HG02798 (cell line): Measurements from ENCODE around the gene HOXA5.

Experiments used
- ATAC-seq: cut with Tn5 transposase; IDR thresholded peaks from one replicate; pipeline ENCODE4 v1.9.1; 2021; ENCODE audit warnings: mild to moderate bottlenecking; ENCODE audit not compliant: unreplicated experiment, poor library complexity

HOXA5 gene

DNA sequence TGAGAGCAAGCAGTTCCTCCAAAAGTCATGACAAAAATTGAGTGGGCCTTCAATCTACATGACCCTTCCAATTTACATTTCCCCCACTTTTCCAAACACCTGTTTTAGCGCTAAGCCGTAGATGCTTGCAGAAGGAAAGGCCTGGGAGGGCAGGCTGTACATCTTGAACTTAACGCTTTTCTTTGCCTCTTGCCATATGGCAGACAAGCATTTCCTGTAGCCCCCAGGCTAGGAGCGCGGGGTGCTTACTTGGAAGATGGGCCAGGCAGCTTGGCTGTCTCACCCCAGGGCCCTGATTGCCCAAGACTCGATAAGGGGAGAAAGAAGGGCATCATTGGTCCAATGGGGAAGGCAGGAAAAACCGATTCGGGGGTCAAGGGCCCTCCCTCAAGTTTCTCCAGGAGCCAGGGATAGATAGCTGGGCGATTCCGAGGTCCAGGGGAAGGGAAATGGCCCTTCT is 28.9 kb upstream of the HOXA5 start:
- no peak for ATAC-seq

DNA sequence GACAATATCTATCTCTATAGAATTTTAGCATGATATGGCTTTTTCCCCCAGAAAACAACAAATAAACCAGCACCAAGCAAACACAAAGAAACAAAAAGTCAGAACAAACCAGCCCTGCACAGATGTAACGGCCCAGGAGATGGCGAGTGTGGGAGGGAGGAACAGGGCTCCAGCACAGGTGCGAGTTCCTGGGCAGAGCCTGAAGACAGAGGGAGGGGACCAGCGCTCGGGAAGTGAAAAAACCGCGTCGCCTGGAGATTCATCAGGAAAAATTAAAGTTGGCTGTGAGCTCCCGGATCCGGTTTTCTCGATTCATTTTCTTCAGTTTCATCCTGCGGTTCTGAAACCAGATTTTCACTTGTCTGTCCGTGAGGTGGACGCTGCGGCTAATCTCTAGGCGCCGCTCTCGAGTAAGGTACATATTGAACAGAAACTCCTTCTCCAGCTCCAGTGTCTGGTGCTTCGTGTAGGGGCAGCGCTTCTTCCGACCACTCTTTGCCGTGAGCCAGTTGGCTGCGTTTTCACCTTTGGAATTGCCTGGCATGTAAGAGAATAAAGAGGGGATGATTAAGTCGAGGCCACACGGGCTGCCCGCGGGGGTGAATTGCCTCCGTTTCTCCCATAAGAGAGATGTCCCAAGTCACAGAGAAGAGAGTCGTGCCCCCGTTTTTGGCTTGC is 28.3 kb upstream of the HOXA5 start:
- no peak for ATAC-seq

DNA sequence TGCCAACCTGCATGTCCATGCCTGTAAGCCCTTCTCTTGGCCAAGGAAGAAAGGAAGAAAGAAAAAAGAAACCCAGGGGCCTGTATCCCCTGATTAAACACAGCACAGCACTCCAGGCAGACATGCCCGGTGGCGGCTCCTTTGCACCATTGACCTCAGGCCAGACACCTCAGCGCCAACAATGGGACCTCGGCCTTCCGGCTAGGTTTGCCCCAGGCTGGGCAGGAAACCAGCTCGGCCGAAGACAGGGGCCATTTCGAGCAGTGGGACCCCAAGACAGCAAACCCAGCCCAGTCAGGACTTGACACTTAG is 27.8 kb upstream of the HOXA5 start:
- no peak for ATAC-seq

DNA sequence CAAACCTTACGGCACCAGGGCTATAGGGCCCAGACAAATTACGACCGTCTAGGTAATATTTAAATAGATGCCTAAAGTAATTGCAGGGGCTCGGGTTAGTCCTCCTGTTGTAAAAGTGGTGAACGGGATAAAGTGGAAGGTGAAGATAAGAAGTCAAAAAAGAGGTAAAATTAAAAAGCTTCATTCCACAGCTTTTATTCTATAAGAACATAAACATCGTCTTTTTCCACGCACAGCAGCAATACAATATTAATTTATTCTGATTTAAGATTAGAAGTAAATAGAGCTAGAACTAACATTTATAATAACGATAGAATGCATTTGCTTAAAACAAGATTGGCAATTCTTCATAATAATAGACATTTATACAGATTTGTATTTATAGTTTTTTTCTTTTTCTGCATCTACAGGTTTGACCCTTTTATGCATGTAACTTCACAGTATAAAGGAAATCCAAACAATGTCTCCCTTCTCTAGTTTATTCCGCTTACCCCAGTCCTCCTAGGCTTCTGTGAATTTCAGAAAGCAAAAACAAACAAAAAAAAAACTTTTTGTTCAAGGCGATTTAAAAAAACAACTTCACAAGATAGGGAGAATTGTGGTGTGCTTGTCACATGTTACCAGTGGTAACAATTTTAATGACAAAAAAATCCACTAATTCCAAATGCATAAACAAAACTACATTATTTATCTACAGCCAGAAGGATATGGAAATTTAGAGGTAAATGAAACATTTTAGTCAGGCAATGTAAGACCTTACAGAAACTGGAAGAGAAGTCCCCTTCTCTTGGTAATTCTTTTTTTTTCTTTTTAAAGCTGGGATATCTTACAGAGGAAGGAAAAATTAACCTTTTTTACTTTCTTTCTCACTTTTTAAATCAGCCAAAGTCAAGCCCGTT is 27.2 kb upstream of the HOXA5 start:
- no peak for ATAC-seq

DNA sequence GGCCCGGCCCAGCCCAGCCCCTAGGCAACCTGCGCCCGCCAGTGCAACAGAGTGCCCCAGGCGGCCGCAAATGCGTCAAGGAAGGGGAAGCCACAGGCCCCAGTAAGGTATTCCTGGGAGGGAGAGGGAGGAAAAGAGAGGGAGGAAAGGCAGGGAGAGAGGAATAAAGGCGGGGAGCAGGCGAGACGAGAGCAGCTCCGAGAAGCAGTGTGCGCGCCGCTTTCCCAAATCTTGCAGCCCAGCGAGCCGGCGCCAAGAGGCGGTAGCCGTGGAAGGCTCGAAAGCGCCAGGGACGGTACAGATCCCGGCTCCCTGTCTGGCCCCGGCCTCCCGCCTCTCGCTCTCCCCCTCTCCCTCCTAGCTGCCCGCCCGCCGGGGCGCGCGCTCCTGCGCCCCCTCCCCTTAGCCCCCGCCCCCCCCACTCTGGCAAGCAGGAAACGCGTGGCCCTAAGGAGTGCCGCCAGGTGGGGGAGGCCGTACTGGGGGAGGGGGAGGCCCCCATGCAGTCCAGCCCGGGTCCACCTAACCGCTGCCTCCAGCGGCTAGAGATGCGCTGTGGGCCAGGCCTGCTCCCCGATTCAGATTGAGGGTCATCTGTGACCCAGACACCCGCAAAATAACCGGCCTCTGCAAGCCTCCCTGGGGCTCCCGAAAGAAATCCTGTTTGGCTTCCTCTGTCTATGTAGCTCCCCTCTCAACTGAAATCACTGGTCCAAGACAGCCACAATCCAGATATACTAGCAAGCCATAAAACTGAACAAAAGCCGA is 26.4 kb upstream of the HOXA5 start:
- no peak for ATAC-seq

DNA sequence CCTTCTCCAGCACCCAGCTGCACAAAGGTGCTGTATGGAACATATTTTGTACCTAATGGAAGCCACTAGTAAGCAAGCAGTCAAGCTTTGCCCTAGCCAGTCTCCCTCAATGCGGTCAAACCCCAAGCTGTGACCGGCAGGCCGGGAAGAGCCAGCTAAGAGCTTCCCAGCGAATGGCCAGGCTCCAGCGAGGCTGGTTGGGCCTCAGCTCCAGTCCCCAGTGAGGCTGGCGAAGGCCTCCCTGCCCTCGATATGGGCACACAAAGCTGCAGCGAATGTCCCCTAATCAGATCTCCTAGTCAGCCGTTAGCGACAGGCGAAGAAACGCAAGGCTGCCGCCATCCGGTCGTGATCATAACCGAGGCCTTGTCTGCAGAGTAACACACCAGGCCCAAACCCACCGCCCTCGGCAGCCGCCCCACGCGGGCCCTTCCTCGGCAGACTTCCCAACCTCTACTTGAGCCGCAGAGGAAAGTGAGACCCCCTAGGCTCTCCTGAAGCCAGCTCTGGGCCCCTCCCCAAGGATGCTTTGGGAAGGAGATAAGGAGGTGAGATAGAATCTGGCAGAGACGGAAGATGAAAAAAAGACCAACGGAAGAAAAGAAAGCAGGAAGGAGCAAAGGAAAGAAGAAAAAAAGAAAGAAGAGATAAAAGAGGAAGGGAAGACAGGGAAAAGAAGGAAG is 24.9 kb upstream of the HOXA5 start:
- ATAC-seq: no peak

DNA sequence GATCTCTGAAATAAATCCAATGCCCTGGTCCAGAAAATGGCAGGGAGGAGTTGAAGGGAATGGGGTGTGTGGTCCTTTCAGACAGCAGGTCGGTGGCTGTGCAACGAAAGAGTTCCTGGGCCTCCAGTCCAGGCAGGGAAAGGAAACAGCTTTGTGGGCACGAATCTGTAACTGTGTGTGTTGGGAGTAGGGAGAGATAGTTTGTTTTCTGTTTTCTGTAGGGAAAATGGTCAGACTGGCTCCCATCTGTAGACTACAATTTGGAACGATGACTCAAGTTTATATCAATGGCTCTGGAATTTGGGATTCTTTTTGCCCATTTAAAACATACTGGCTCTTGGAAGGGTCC is 24.4 kb upstream of the HOXA5 start:
- ATAC-seq: no peak

DNA sequence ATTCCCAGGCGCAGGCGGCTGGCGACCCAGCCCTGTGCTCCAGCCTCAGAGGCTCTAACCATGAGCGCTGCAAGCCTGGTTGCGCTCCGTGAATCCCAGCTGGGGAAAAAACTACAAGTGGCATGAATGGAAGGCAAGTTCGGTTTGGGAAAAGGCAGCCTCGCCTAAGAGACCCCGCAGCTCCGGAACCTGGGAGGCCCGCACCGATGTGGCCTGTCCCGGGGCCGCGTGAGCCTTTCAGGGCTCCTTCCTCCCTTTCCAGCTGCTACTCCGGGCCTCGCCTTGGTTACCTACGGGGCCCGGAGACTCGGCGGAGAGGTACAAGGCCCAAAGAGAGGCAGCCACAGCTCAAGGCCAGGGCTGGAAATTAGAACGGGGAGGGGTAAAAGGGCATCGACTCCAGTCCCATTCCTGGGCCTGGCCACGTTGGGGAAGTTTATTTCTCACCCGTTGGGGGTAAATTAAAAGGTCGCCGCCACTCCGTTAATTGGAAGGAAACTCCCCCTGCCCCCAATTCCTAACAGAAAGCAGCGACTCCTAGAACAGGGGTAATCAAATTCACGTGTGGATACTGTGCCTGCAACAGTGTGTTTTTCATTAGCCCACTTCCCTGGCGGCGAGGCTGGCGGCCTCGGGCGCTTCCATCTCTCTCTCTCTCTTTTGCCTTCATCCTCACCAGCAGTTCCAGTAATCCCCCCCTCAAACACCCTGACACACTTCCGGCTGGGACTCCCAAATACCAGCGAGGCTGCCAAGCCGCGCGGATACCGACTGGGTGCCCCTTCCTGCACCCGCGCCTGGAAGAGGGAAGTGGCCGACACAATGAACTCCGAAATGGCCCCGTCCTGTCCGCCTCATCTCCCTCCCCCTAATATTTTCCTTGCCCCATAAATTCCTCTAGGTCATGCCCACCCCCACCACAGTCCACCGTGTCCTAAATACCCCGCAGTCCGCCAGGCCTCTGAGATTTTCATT is 23.3 kb upstream of the HOXA5 start:
- no peak for ATAC-seq

DNA sequence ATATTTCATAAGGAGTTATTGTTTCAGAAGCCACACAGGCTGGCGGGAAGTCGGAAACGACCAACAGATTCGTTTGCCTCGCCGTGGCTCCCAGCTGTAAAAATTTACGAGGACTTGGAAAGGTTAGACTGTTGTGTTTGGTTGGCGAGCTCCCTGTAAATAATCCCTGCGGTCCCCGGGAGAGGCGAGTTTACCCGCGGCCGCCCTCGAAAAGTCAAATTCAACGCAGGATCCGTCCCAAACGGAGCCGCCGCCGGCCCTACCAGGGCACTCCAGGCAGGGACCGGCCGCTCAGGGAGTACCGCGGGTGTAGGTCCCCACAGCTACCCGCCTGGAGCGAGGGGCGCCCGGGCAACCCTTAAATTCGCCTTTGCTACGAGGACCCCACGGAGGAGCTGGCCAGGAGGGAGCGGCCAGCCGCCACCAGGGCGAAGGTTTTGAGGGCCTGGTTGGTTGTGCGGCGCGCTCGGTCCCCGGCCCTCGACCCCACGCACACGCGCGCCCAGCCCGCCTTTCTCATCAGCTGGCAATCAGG is 22.6 kb upstream of the HOXA5 start:
- ATAC-seq: no peak

DNA sequence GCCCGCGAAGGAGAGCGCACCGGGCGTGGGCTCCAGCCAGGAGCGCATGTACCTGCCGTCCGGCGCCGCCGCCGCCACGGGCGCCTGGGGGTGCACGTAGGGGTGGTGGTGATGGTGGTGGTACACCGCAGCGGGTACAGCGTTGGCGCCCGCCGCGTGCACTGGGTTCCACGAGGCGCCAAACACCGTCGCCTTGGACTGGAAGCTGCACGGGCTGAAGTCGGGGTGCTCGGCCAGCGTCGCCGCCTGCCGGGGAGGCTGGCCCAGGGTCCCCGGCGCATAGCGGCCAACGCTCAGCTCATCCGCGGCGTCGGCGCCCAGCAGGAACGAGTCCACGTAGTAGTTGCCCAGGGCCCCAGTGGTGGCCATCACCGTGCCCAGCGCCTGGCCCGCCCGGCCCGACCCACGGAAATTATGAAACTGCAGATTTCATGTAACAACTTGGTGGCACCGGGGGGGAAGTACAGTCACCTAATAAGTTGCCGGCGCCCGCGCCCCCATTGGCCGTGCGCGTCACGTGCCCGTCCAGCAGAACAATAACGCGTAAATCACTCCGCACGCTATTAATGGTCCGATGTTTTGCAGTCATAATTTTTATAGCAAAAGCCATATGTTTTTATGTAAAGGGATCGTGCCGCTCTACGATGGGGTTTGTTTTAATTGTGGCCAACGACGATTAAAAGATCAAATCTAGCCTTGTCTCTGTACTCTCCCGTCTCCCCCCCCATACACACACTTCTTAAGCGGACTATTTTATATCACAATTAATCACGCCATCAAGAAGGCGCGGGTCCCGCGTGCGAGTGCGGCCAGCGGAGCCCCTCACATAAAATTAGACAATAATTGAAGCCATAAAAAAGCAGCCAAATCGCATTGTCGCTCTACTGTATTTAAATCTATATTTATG is 21.9 kb upstream of the HOXA5 start, which contains the start of gene HOXA9:
Gene HOXA9, minus strand, starts transcription at position 449 of the 907 bp plus-strand sequence. Its CDS starts 80 bp downstream, at position 369.
- ATAC-seq: no peak

DNA sequence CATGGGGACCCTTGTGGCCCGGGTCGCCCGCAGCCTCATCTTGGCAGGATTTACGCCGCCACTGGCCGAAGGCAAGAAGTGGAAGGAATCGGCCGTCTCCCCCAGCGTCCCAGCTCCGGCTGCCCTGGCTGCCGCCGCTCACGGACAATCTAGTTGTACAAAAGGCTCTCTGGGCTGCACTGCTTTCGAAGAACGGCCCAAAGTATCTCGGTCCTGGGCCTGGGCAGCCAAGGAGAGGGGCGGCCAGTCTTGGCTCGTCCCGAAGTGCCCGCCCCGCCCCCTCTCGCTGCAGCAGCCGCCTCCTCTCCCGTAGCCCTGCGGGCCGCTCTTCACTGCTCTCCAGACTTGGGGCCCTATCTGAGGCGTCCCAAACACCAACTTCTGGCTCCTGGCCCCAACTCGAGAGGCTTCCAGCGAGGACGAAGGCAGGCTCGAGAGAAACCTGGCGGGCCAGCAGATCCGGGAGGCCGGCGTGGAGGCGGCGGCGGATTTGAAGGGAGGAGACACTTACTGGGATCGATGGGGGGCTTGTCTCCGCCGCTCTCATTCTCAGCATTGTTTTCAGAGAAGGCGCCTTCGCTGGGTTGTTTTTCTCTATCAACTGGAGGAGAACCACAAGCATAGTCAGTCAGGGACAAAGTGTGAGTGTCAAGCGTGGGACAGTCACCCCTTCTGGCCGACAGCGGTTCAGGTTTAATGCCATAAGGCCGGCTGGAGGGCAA is 21.0 kb upstream of the HOXA5 start:
- no peak for ATAC-seq

DNA sequence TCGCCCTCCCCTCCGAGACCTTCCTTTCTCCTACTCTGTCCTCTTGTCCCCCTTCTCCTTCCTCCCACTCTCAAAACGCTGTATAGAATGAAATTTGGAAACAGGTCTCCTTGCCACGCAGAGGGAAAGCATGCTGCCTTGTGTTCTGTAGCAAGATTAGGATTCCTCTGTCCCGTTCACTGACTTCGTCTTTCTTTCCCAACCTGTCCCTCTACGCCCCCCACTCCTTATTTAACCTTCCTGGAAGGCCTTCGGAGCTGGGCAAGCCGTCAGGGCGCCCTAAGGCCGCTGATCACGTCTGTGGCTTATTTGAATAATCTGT is 20.5 kb upstream of the HOXA5 start:
- no peak for ATAC-seq

DNA sequence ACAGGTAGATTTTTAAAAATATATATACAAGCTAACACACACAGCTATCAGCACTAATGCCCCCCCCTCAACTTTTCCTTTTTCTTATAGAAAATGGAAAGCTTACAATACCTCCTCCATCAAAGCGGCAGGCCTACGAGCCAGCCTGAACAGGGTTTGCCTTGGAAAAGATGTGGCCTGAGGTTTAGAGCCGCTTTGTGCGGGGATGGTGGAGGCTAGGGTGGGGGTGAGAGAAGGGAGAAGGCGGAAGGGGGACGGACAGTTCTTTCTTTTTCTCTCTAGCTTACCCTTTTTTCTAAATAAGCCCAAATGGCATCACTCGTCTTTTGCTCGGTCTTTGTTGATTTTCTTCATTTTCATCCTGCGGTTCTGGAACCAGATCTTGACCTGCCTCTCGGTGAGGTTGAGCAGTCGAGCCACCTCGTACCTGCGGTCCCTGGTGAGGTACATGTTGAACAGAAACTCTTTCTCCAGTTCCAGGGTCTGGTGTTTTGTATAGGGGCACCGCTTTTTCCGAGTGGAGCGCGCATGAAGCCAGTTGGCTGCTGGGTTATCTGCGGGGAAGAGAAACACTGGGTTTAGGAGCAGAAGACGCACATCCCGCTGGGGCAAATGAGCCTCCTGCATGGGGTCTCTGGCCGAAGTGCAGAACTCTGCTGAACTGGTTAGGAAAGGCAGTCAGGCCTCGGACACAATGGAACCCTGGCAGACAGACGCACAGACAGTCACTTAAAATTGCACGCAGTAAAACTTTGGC is 20.0 kb upstream of the HOXA5 start:
- no peak for ATAC-seq

DNA sequence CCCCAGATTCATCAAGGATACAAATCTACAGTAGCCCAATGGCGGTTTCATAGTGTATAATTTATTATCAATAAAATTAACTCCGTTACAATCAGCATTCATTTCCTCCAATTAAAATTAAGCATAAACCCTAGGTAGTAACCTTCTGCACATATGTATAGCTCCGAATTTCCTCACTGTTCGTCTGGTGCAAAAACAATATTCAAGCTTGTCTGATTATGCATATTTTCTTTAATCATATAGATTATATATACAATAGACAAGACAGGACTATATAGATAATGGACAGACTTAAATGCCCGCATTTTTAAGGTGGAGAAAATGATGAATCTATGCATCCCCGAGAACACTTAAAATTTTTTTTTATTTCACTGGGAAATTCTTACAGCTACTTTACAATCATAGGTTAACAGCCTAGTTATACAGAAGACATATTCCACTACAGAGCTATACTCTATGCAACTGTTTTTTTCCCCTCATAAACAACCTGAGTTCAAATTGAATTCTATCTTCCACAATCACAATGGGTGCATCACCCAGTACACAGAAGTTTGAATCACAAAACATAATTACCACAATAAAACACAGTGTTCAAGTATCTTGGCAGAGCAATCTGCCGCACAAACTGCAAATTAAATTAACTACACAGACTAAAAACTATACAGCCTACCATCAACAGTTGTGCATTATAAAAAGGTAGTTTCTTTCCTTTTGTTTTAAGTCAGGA is 19.2 kb upstream of the HOXA5 start:
- ATAC-seq: no peak

DNA sequence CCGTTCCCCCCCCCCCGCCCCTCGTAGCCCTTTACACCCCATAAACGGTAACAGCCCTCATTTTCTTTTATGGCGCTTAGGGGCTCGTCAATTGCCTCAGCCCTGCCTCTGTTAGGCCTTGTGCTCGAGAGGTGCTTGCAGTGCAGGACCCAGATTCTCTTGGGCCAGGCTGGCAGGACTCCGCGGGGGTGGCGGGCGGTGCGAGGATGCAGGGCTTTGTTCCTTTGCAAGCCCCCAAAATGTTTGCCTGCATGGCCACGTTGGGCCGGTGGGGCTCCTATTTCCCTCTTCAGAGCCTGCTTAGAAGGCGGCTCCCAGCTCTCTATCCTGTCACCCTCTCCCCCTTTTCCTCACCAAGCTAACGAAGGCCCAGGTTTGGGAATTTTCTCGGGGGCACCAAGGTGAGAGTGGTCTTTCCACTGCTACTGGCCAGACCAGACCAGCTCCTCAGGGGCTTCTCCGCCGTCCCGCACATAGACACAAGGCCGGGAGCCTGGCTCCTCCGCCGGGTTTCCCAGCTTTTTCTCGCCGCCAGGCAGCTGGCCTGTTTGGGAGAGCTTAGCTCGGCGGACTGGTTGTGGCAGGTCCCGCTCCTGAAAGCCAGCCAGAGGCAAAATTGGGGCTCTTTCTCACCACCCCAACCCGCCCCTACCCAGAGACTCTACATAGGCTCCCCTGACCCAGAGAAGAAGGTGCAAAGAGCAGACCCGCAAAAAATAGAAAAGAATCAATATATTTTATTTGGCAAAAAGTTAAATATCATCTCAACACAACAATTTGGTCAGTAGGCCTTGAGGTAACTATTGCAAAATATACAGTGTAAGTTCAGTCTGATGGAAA is 18.5 kb upstream of the HOXA5 start:
- ATAC-seq: no peak
